Type B pancreatic cell (in vitro differentiated cells): ENCODE results near the gene TMEM51. TPM values are rescaled to one million over a fixed set of nuclear protein-coding genes. Genes with fewer than 3 reads are reported as not detected.

ENCODE experiments used
- DNase-seq: peaks from one replicate; pipeline ENCODE4 v3.0.0; 2021; ENCODE audit warnings: mixed read lengths; ENCODE audit not compliant: unreplicated experiment; ENCODE audit errors: extremely low spot score
- H3K27ac Mint-ChIP-seq: 2 replicates; pipeline ENCODE4 v1.8.0; 2021; ENCODE audit warnings: mild to moderate bottlenecking, mixed read lengths
- H3K27me3 Mint-ChIP-seq: 2 replicates; pipeline ENCODE4 v1.8.0; 2021; ENCODE audit warnings: mixed read lengths
- H3K36me3 Mint-ChIP-seq: 2 replicates; pipeline ENCODE4 v1.8.0; 2021; ENCODE audit warnings: mixed read lengths
- H3K4me1 Mint-ChIP-seq: one replicate; pipeline ENCODE4 v1.8.0; 2021; ENCODE audit warnings: mixed read lengths; ENCODE audit not compliant: unreplicated experiment
- H3K4me3 Mint-ChIP-seq: 2 replicates; pipeline ENCODE4 v1.8.0; 2021; ENCODE audit warnings: mild to moderate bottlenecking, mixed read lengths
- H3K9me3 Mint-ChIP-seq: 2 replicates; pipeline ENCODE4 v1.8.0; 2021; ENCODE audit warnings: mixed read lengths
- total RNA-seq: library from RNA; stranded (reverse); gene quantifications from 2 replicates; pipeline ENCODE4 v1.2.1, GENCODE V29; 2021; ENCODE audit warnings: low replicate concordance
- TF ChIP-seq, protein P1 (sequence below): fragments of 200-600 bp; sonication (generic); conservative IDR thresholded peaks from 2 replicates; pipeline ENCODE4 v1.5.0; 2021; ENCODE audit warnings: antibody characterized with exemption, mild to moderate bottlenecking

Gene TMEM51
- total RNA-seq, 1 donor from 2014 or later, result 12.5 TPM

DNA sequence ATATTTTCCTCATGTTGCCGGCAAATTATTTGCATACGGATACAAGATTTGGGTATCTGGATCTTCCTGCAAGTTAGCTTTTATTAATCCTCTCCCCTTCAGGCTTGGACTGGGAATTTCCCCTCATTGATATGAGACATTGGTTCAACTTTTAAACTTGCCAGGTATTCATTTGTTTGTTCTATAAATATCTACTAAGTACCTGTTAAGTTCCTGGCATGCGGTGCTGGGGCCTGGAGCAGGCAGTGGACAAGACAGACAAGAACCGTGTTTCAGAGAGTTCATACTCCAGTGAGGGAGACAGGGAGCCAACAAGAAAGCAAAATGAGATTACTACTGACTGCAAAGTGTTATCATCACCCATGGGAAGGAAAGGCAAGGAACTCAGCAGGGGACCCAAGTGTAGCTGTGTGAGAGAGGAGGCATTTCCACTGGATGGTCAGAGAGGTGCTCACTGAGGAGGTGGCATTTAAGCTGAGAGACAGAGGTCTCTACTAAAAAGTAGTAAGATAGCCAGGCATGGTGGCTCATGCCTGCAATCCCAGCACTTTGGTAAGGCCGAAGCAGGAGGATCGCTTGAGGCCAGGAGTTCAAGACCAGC is 54.4 kb downstream of the TMEM51 start:
- H3K4me3 Mint-ChIP-seq, result peak overlapping the region; percentile 14
- H3K27ac Mint-ChIP-seq, result peak overlapping the region; percentile 70
- peaks cover 35% of the 10 kb centered on the region for H3K4me1 Mint-ChIP-seq

DNA sequence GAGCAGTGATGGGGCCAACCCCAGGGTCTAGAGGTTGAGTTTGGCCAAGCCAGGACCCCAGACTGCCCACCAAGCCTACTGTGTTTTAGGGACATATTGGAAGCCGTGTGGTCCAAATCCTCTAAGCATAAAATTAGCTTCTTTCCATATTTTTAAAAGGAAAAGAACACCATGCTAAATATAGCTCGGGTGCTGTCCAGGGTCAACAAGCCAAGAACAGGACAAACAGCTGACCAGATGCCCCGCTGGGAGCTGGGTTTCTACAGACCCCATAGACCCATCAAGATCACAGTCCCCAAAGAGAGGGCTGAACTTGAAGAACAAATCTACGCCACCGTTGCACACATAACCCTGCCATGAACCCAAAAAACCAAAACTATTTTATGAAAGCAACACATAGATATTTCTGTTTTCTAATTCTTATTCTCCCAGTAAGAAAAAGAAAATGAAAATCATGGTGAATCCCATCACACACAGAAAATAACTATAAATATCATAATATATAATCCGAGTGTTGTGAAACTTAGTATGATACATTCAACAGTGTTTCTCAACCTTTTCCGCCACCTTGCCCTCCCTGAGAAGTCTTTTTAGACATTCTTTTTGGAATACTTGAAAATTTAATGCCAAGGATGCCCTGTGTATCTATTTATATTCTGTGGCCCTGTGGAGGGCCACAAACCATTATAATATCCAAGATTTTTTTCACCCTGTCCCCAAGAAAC is 57.3 kb downstream of the TMEM51 start:
- Mint-ChIP-seq H3K4me1 (peaks cover 52% of the 10 kb centered on the region), H3K9me3 (no peaks in the 10 kb centered on the region), H3K27me3 (no peaks in the 10 kb centered on the region), H3K36me3 (peaks cover 12% of the 10 kb centered on the region), H3K4me3 (no peak overlapping the region), H3K27ac (no peak overlapping the region)
- TF ChIP-seq, protein P1, sequence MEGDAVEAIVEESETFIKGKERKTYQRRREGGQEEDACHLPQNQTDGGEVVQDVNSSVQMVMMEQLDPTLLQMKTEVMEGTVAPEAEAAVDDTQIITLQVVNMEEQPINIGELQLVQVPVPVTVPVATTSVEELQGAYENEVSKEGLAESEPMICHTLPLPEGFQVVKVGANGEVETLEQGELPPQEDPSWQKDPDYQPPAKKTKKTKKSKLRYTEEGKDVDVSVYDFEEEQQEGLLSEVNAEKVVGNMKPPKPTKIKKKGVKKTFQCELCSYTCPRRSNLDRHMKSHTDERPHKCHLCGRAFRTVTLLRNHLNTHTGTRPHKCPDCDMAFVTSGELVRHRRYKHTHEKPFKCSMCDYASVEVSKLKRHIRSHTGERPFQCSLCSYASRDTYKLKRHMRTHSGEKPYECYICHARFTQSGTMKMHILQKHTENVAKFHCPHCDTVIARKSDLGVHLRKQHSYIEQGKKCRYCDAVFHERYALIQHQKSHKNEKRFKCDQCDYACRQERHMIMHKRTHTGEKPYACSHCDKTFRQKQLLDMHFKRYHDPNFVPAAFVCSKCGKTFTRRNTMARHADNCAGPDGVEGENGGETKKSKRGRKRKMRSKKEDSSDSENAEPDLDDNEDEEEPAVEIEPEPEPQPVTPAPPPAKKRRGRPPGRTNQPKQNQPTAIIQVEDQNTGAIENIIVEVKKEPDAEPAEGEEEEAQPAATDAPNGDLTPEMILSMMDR, result no peak
- no peak for DNase-seq

More for the DNA sequence above, 54.4 kb downstream of the TMEM51 start:
- TF ChIP-seq, protein P1, result no peak
- Mint-ChIP-seq H3K9me3 (no peaks in the 10 kb centered on the region), H3K27me3 (no peaks in the 10 kb centered on the region), H3K36me3 (peaks cover 7% of the 10 kb centered on the region)
- DNase-seq, result no peak

DNA sequence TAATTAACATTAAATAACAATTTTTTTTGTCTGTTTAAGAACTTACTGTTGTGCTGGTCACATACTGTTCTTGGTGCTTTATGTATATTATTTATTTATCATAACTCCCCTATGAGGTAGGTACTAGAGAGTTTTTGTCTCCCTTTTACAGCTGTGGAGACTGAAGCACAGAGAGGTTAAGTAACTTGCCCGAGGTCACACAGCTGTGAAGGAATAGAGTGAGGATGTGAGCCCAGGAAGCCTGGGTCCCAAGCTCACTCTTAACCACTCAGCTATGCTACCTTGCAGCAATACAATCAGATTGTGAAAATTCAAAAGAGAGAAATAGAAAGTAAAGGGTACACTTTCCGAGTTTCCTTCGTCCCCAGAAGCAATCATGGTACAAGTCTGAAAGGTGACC is 57.9 kb downstream of the TMEM51 start:
- TF ChIP-seq, protein P1, result no peak
- Mint-ChIP-seq H3K27me3 (no peaks in the 10 kb centered on the region), H3K36me3 (peaks cover 15% of the 10 kb centered on the region), H3K4me1 (peaks cover 50% of the 10 kb centered on the region), H3K9me3 (peaks cover under 1% of the 10 kb centered on the region), H3K4me3 (no peak overlapping the region), H3K27ac (no peak overlapping the region)
- DNase-seq, result no peak

DNA sequence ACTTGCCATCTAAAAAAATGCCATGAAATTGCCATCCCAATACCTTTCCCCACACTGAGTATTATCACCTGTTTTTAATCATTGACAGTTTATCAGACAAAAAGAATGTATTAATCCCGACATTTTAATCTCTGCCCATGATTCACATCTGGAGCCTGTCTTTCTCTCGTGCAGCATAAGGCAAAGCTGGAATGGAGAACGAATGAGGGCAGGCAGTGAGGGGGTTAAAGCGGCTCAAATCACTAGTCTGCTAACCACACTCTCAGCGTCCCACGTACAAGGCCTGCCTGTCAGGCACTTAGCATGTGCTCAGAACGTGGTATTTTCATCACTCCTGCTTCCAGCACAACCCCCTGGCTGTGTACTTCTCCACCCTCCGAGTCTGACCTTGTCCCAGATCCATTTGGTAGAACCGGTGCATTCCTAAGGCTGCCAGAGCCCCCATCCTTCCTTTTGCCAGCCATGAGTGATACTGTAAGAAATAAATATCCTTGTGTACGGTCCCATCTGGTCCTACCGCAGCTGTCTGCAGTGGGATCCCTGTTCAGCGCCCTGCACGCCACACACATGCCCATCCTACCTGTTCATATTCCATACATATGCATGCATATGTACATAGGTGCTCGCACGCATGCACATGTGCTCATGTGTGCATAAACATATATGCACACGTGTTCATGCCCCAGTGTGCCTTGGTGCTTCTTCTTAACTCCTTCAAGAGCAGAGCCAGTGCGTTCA is 58.8 kb downstream of the TMEM51 start:
- DNase-seq, result no peak
- peaks cover 41% of the 10 kb centered on the region for H3K4me1 Mint-ChIP-seq
- H3K27me3 Mint-ChIP-seq, result no peaks in the 10 kb centered on the region
- peaks cover 4% of the 10 kb centered on the region for H3K9me3 Mint-ChIP-seq
- H3K4me3 Mint-ChIP-seq, result no peak overlapping the region
- H3K36me3 Mint-ChIP-seq, result peaks cover 16% of the 10 kb centered on the region
- H3K27ac Mint-ChIP-seq, result peak overlapping the region; percentile 47
- TF ChIP-seq, protein P1, result no peak

DNA sequence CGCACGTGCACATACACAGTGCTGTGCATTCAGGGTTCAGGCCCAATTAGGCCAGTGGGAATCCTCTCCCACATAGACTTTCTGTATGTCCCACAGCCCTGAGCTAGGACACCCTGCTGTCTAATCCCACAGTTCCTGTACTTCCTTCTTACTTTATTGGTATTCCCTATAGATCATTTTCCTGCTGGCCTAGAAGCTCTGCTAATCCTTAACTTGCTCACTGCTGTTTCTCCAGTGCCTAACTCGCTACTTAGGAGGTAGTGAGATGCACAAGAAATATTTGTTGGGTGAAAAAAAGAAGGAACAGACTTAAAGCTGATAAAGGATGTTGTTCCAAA is 59.4 kb downstream of the TMEM51 start:
- H3K27ac Mint-ChIP-seq, result peak overlapping the region; percentile 47
- peaks cover 4% of the 10 kb centered on the region for H3K9me3 Mint-ChIP-seq
- peak overlapping the region; percentile 4 for H3K4me3 Mint-ChIP-seq
- no peaks in the 10 kb centered on the region for H3K27me3 Mint-ChIP-seq
- no peak for DNase-seq
- peaks cover 14% of the 10 kb centered on the region for H3K36me3 Mint-ChIP-seq
- TF ChIP-seq, protein P1, result no peak
- peaks cover 35% of the 10 kb centered on the region for H3K4me1 Mint-ChIP-seq
